GM21423 (cell line): ENCODE measurements around the gene CD82.
"Not testable (repeated sequence)": the region's sequence is repeated elsewhere in the genome, so short reads cannot be mapped to it uniquely, and the experiment has no call there.

Experiments used
- ATAC-seq: cut with Tn5 transposase; IDR thresholded peaks from one replicate; pipeline ENCODE4 v1.9.1; 2021; ENCODE audit warnings: mild to moderate bottlenecking, moderate library complexity; ENCODE audit not compliant: unreplicated experiment

The CD82 gene

GRCh38 chr11:44559207-44559939, 6.1 kb upstream of the CD82 start:
- peak; percentile 81 for ATAC-seq

GRCh38 chr11:44559940-44560300, 5.5 kb upstream of the CD82 start:
- ATAC-seq: not testable (repeated sequence)

GRCh38 chr11:44561275-44561805, 4.1 kb upstream of the CD82 start:
- no peak for ATAC-seq

GRCh38 chr11:44561964-44562734, 3.3 kb upstream of the CD82 start:
- no peak for ATAC-seq

- ATAC-seq: no peak
These were observed 2.5 kb upstream of the CD82 start for GRCh38 chr11:44562845-44563460.

GRCh38 chr11:44563711-44564110, 1.8 kb upstream of the CD82 start:
- no peak for ATAC-seq

GRCh38 chr11:44564166-44564565, 1.3 kb upstream of the CD82 start:
- ATAC-seq: no peak

GRCh38 chr11:44564670-44565210, 723 bp upstream of the CD82 start:
- ATAC-seq: no peak

GRCh38 chr11:44565953-44566949, 788 bp downstream of the CD82 start:
- ATAC-seq: no peak

- no peak for ATAC-seq
These were observed 1.8 kb downstream of the CD82 start for GRCh38 chr11:44566952-44567875.

GRCh38 chr11:44567876-44568256, 2.4 kb downstream of the CD82 start:
- no peak for ATAC-seq

- no peak for ATAC-seq
These were observed 2.8 kb downstream of the CD82 start for GRCh38 chr11:44568331-44568657.

GRCh38 chr11:44568658-44569473, 3.4 kb downstream of the CD82 start:
- ATAC-seq: peak; percentile 36

- ATAC-seq: no peak
These were observed 5.1 kb downstream of the CD82 start for GRCh38 chr11:44570411-44571155.

- ATAC-seq: no peak
These were observed 6.4 kb downstream of the CD82 start for GRCh38 chr11:44571871-44572270.

- ATAC-seq: no peak
These were observed 7.0 kb downstream of the CD82 start for GRCh38 chr11:44572436-44572835.

GRCh38 chr11:44572884-44573283, 7.4 kb downstream of the CD82 start:
- no peak for ATAC-seq

GRCh38 chr11:44573333-44573732, 7.9 kb downstream of the CD82 start:
- no peak for ATAC-seq
